GM12891 (cell line): ENCODE results near the gene RAPH1.

ENCODE experiments used
- POLR2A ChIP-seq: IDR thresholded peaks from 2 replicates; pipeline ENCODE4 v1.6.1; 2011; ENCODE audit warnings: low read depth, low read length, control low read depth
- POLR2AphosphoS5 ChIP-seq: IDR thresholded peaks from 2 replicates; pipeline ENCODE4 v1.6.1; 2011; ENCODE audit warnings: low read depth, low read length, control low read depth
- POU2F2 ChIP-seq: IDR thresholded peaks from 2 replicates; pipeline ENCODE4 v1.6.1; 2011; ENCODE audit warnings: low read depth, mild to moderate bottlenecking, control low read depth, low read length, moderate library complexity
- SPI1 ChIP-seq: IDR thresholded peaks from 2 replicates; pipeline ENCODE4 v1.6.1; 2011; ENCODE audit warnings: low read depth, low read length, control low read depth
- TAF1 ChIP-seq: IDR thresholded peaks from 2 replicates; pipeline ENCODE4 v1.6.1; 2011; ENCODE audit warnings: low read depth, low read length, control low read depth

GRCh38 chr2:203376173-203376572 lies 158.9 kb downstream of the RAPH1 start:
- no peak for TF ChIP-seq POLR2AphosphoS5
- TF ChIP-seq POLR2A, result no peak
- no peak for TF ChIP-seq SPI1
- TF ChIP-seq TAF1, result no peak
- no peak for TF ChIP-seq POU2F2
